GM19035 (cell line): ENCODE measurements around the gene ARHGEF1.

Experiments used
- ATAC-seq: cut with Tn5 transposase; IDR thresholded peaks from one replicate; pipeline ENCODE4 v1.9.1; 2021; ENCODE audit not compliant: unreplicated experiment

ARHGEF1 gene

GRCh38 chr19:41917676-41918075, 34.7 kb downstream of the ARHGEF1 start:
- ATAC-seq: no peak

- no peak for ATAC-seq
These were observed 35.1 kb downstream of the ARHGEF1 start for GRCh38 chr19:41918095-41918494.

- ATAC-seq: no peak
These were observed 35.8 kb downstream of the ARHGEF1 start for GRCh38 chr19:41918653-41919244.

GRCh38 chr19:41919948-41920712, 37.1 kb downstream of the ARHGEF1 start:
- ATAC-seq: no peak

GRCh38 chr19:41920882-41921576, 38.0 kb downstream of the ARHGEF1 start:
- no peak for ATAC-seq

- no peak for ATAC-seq
These were observed 38.9 kb downstream of the ARHGEF1 start for GRCh38 chr19:41921577-41922576.

GRCh38 chr19:41922585-41922984, 39.6 kb downstream of the ARHGEF1 start:
- ATAC-seq: no peak

GRCh38 chr19:41923045-41923788, 40.2 kb downstream of the ARHGEF1 start:
- no peak for ATAC-seq

- ATAC-seq: no peak
These were observed 41.5 kb downstream of the ARHGEF1 start for GRCh38 chr19:41924151-41925145.

- ATAC-seq: no peak
These were observed 42.4 kb downstream of the ARHGEF1 start for GRCh38 chr19:41925208-41926003.

GRCh38 chr19:41926028-41926762, 43.2 kb downstream of the ARHGEF1 start:
- no peak for ATAC-seq

- no peak for ATAC-seq
These were observed 43.9 kb downstream of the ARHGEF1 start for GRCh38 chr19:41926763-41927496.

- ATAC-seq: no peak
These were observed 44.7 kb downstream of the ARHGEF1 start for GRCh38 chr19:41927497-41928192.

GRCh38 chr19:41928221-41928683, 45.3 kb downstream of the ARHGEF1 start, which contains the start of gene ERFL:
Gene ERFL (minus strand): TSS chr19:41928449. CDS start chr19:41912919, 15,530 bp downstream.
- ATAC-seq: no peak

GRCh38 chr19:41928754-41929535, 46.0 kb downstream of the ARHGEF1 start:
- no peak for ATAC-seq
